Measurements from ENCODE around the gene PLEKHH1. TPM values are rescaled to one million over a fixed set of nuclear protein-coding genes. Genes with fewer than 3 reads are reported as not detected.

The PLEKHH1 gene
- 46.3 TPM for total RNA-seq

- DNase-seq (ENCODE audit: low spot score), result peak; percentile 74
These were observed at the start of gene PLEKHH1 for GRCh38 chr14:67532998-67533753. PLEKHH1 (plus strand) TSS chr14:67533290; CDS start chr14:67541868, 8,578 bp downstream.

GRCh38 chr14:67483579-67484285, 49.4 kb upstream of the PLEKHH1 start:
- no peak for DNase-seq (ENCODE audit: low spot score)

- DNase-seq (ENCODE audit: low spot score), result no peak
These were observed 47.5 kb upstream of the PLEKHH1 start for GRCh38 chr14:67485501-67486095.

GRCh38 chr14:67486890-67487289, 46.2 kb upstream of the PLEKHH1 start:
- DNase-seq (ENCODE audit: low spot score), result no peak

GRCh38 chr14:67487332-67487731, 45.8 kb upstream of the PLEKHH1 start:
- DNase-seq (ENCODE audit: low spot score), result no peak

- peak; percentile 65 for DNase-seq (ENCODE audit: low spot score)
These were observed 44.9 kb upstream of the PLEKHH1 start, which contains the start of gene TMEM229B for GRCh38 chr14:67487937-67488893. TMEM229B (minus strand) TSS chr14:67488721; CDS start chr14:67473923, 14,798 bp downstream.

- DNase-seq (ENCODE audit: low spot score), result no peak
These were observed 42.9 kb upstream of the PLEKHH1 start for GRCh38 chr14:67490196-67490595.

- no peak for DNase-seq (ENCODE audit: low spot score)
These were observed 41.8 kb upstream of the PLEKHH1 start for GRCh38 chr14:67491285-67491684.

- no peak for DNase-seq (ENCODE audit: low spot score)
These were observed 41.2 kb upstream of the PLEKHH1 start for GRCh38 chr14:67491741-67492507.

- no peak for DNase-seq (ENCODE audit: low spot score)
These were observed 40.6 kb upstream of the PLEKHH1 start for GRCh38 chr14:67492538-67492937.

- no peak for DNase-seq (ENCODE audit: low spot score)
These were observed 39.9 kb upstream of the PLEKHH1 start for GRCh38 chr14:67493092-67493717.

GRCh38 chr14:67495827-67496226, 37.3 kb upstream of the PLEKHH1 start:
- DNase-seq (ENCODE audit: low spot score), result no peak

- no peak for DNase-seq (ENCODE audit: low spot score)
These were observed 35.9 kb upstream of the PLEKHH1 start for GRCh38 chr14:67497216-67497615.

GRCh38 chr14:67497716-67498115, 35.4 kb upstream of the PLEKHH1 start:
- DNase-seq (ENCODE audit: low spot score), result no peak

- DNase-seq (ENCODE audit: low spot score), result no peak
These were observed 32.1 kb upstream of the PLEKHH1 start for GRCh38 chr14:67500981-67501380.

GRCh38 chr14:67501670-67502069, 31.4 kb upstream of the PLEKHH1 start:
- DNase-seq (ENCODE audit: low spot score), result no peak

- no peak for DNase-seq (ENCODE audit: low spot score)
These were observed 30.2 kb upstream of the PLEKHH1 start for GRCh38 chr14:67502867-67503266.

GRCh38 chr14:67503331-67503730, 29.8 kb upstream of the PLEKHH1 start:
- DNase-seq (ENCODE audit: low spot score), result no peak

- no peak for DNase-seq (ENCODE audit: low spot score)
These were observed 27.8 kb upstream of the PLEKHH1 start for GRCh38 chr14:67505254-67505653.

- DNase-seq (ENCODE audit: low spot score), result no peak
These were observed 24.1 kb upstream of the PLEKHH1 start for GRCh38 chr14:67508956-67509355.

Data from ureter (tissue), 1 donor.